GM12878 (cell line): ENCODE measurements around the gene SNAP29. TPM values are rescaled to one million over a fixed set of nuclear protein-coding genes. Genes with fewer than 3 reads are reported as not detected.

Experiments used
- ATAC-seq: fragments of 200-7000 bp; cut with Tn5 transposase; 3 replicates; pipeline ENCODE4 v1.9.1; 2020; ENCODE audit warnings: mild to moderate bottlenecking, moderate library complexity
- BruUV-seq: library from RNA; stranded (reverse); fragments of 400-500 nt; replicated peaks from 2 replicates; lab custom pipeline; 2021; lab: Mats Ljungman, UMichigan
- CTCF ChIA-PET: fragments of 300-600 bp; sonication (Branson Sonifier 250); formaldehyde crosslinking; extraction: SDS; loops from one replicate; lab custom pipeline; 2021; ENCODE audit warnings: inconsistent platforms; lab: Yijun Ruan, JAX
- POLR2A ChIA-PET: fragments of 350-600 bp; formaldehyde crosslinking; extraction: SDS; loops from one replicate; lab custom pipeline; 2021; ENCODE audit warnings: inconsistent platforms; lab: Charles Lee
- RAD21 ChIA-PET: fragments of 300-600 bp; sonication (Branson Sonifier 250); formaldehyde crosslinking; loops from one replicate; lab custom pipeline; 2023; ENCODE audit warnings: antibody characterized with exemption; ENCODE audit not compliant: unreplicated experiment; lab: Charles Lee
- SMC1A ChIA-PET: fragments of 300-600 bp; sonication (Branson Sonifier 250); formaldehyde crosslinking; loops from one replicate; lab custom pipeline; 2023; ENCODE audit not compliant: unreplicated experiment, uncharacterized antibody; lab: Charles Lee
- DNase-seq: peaks from one replicate; pipeline ENCODE4 v3.0.0-alpha.2; 2011; ENCODE audit warnings: low read depth, low spot score
- FAIRE-seq: peaks from 3 replicates; lab custom pipeline; 2011; peaks lifted over from hg19 to GRCh38; lab: Jason Lieb, UNC
- H2AFZ ChIP-seq: 2 replicates; pipeline ENCODE4 v1.6.0; 2011; ENCODE audit warnings: low read depth, low read length, control low read depth; ENCODE audit not compliant: control insufficient read depth
- H3K27ac ChIP-seq: 2 replicates; pipeline ENCODE4 v1.5.1; 2011; ENCODE audit warnings: control low read depth; ENCODE audit not compliant: control insufficient read depth, insufficient read depth
- H3K27me3 ChIP-seq, 2 experiments: replicated peaks in 1 of 2; 2 replicates each; pipeline versions ENCODE4 v1.6.0 to v1.6.1; 2011; ENCODE audit warnings: low read length in 1 of 2; ENCODE audit not compliant: control insufficient read depth in 2 of 2, insufficient read depth in 2 of 2
- H3K36me3 ChIP-seq, 2 experiments: 2 replicates each; pipeline ENCODE4 v1.5.1; 2011; ENCODE audit warnings: low read length in 1 of 2; ENCODE audit not compliant: control insufficient read depth in 2 of 2, insufficient read depth in 2 of 2
- H3K4me1 ChIP-seq: 2 replicates; pipeline ENCODE4 v1.6.1; 2011; ENCODE audit warnings: mild to moderate bottlenecking, low read length, moderate library complexity, mixed read lengths; ENCODE audit not compliant: control insufficient read depth, insufficient read depth
- H3K4me2 ChIP-seq: 2 replicates; pipeline ENCODE4 v1.6.0; 2011; ENCODE audit warnings: control low read depth; ENCODE audit not compliant: control insufficient read depth, insufficient read depth
- H3K4me3 ChIP-seq: fragments of 200-600 bp; sonication (generic); 2 replicates; pipeline ENCODE4 v1.5.1; 2016
- H3K79me2 ChIP-seq: 2 replicates; pipeline ENCODE4 v1.6.0; 2011; ENCODE audit warnings: low read length; ENCODE audit not compliant: control insufficient read depth, insufficient read depth
- H3K9ac ChIP-seq: 2 replicates; pipeline ENCODE4 v1.8.0; 2011; ENCODE audit warnings: low read length, control low read depth, mixed read lengths; ENCODE audit not compliant: control insufficient read depth, insufficient read depth
- H3K9me3 ChIP-seq: replicated peaks from 3 replicates; pipeline ENCODE4 v1.5.1; 2011; ENCODE audit warnings: mild to moderate bottlenecking, low read length; ENCODE audit not compliant: control insufficient read depth, insufficient read depth
- H4K20me1 ChIP-seq: 2 replicates; pipeline ENCODE4 v1.6.0; 2011; ENCODE audit not compliant: control insufficient read depth, insufficient read depth
- BMI1 ChIP-seq: fragments of 450-650 bp; IDR thresholded peaks from 2 replicates; pipeline ENCODE4 v1.6.1; 2016; ENCODE audit warnings: mild to moderate bottlenecking, moderate library complexity, borderline replicate concordance
- CBFB ChIP-seq: IDR thresholded peaks from 2 replicates; pipeline ENCODE4 v1.6.1; 2016; ENCODE audit warnings: antibody characterized with exemption, low read depth
- MYB ChIP-seq: fragments of 150-350 bp; IDR thresholded peaks from 2 replicates; pipeline ENCODE4 v1.6.1; 2014; ENCODE audit warnings: mild to moderate bottlenecking, low read depth, low read length, borderline replicate concordance
- NFIC ChIP-seq: IDR thresholded peaks from 2 replicates; pipeline ENCODE4 v1.6.1; 2012; ENCODE audit warnings: low read depth, mild to moderate bottlenecking, inconsistent platforms, low read length, moderate library complexity
- NFYB ChIP-seq: IDR thresholded peaks from 2 replicates; pipeline ENCODE4 v1.6.1; 2011; ENCODE audit warnings: low read depth, mild to moderate bottlenecking, low read length, improper control_type of control experiment, moderate library complexity; ENCODE audit not compliant: insufficient read depth
- NR2F1 ChIP-seq: fragments of 450-650 bp; conservative IDR thresholded peaks from 2 replicates; pipeline ENCODE4 v1.6.1; 2017; ENCODE audit warnings: mild to moderate bottlenecking
- PAX8 ChIP-seq: fragments of 450-650 bp; IDR thresholded peaks from 2 replicates; pipeline ENCODE4 v1.6.1; 2017; ENCODE audit warnings: mild to moderate bottlenecking, moderate library complexity
- SMAD5 ChIP-seq: IDR thresholded peaks from 2 replicates; pipeline ENCODE4 v1.6.1; 2016; ENCODE audit warnings: antibody characterized with exemption, low read depth
- SMC3 ChIP-seq: IDR thresholded peaks from 2 replicates; pipeline ENCODE4 v1.6.1; 2011; ENCODE audit warnings: low read length, improper control_type of control experiment, borderline replicate concordance
- SREBF2 ChIP-seq: IDR thresholded peaks from 2 replicates; pipeline ENCODE4 v1.6.1; 2012; ENCODE audit warnings: mild to moderate bottlenecking, low read length
- TARDBP ChIP-seq: IDR thresholded peaks from 2 replicates; pipeline ENCODE4 v1.6.1; 2016; ENCODE audit warnings: borderline replicate concordance
- ZNF384 ChIP-seq: IDR thresholded peaks from 2 replicates; pipeline ENCODE4 v1.6.1; 2012; ENCODE audit warnings: low read depth, mild to moderate bottlenecking, low read length, improper control_type of control experiment, borderline replicate concordance
- ZNF622 ChIP-seq: fragments of 450-650 bp; IDR thresholded peaks from 2 replicates; pipeline ENCODE4 v1.6.1; 2017; ENCODE audit warnings: mild to moderate bottlenecking, inconsistent platforms
- WGBS: methylation state at CpG from one replicate; pipeline ENCODE4 v1.1.6; 2016; ENCODE audit warnings: low lambda C conversion rate; ENCODE audit not compliant: insufficient replicate concordance, insufficient coverage; ENCODE audit errors: missing lambda C conversion rate; 5-methylcytosine and 5-hydroxymethylcytosine counted together
- in situ Hi-C: fragments of 300-500 bp; cut with MboI; formaldehyde crosslinking; loops from 9 replicates; pipeline ENCODE4 v1.14.3; 2018; ENCODE audit warnings: mixed read lengths
- intact Hi-C: fragments of 100-400 bp; cut with micrococcal nuclease; formaldehyde crosslinking; loops from one replicate; pipeline ENCODE4 v1.14.2; 2022; ENCODE audit not compliant: unreplicated experiment
- polyA plus RNA-seq, 11 experiments: library from polyadenylated mRNA; depleted of rRNA in 4 of 11; unstranded in 6 of 11; stranded (reverse) in 5 of 11; fragments of >200 nt; fragmentation: Nextera tagmentation in 4 of 11; fragmentation: Illumina TruSeq in 1 of 11; extraction: Ambion mirVana in 4 of 11; extraction: Trizol in 1 of 11; gene quantifications; 1 replicate in 1 of 11; 2 replicates in 10 of 11; pipeline versions ENCODE4 v1.2.1 to v1.2.3, GENCODE V29; 2011 to 2016; ENCODE audit warnings: inconsistent platforms in 2 of 11, missing spikeins in 2 of 11, low read depth in 1 of 11
- total RNA-seq, 4 experiments: library from RNA; depleted of rRNA in 3 of 4; stranded (reverse); fragments of >200 nt in 3 of 4; fragmentation: Illumina TruSeq in 1 of 4; extraction: Trizol in 1 of 4; gene quantifications; 2 replicates each; pipeline versions ENCODE4 v1.2.1 to v1.2.3, GENCODE V29; 2013 to 2021
- TF ChIP-seq, protein P1 (sequence below): fragments of 450-650 bp; conservative IDR thresholded peaks from 2 replicates; pipeline ENCODE4 v1.6.1; 2017; ENCODE audit warnings: mild to moderate bottlenecking, moderate library complexity
- TF ChIP-seq, protein P2 (sequence below): IDR thresholded peaks from 2 replicates; pipeline ENCODE4 v1.6.1; 2012; ENCODE audit warnings: low read length, inconsistent platforms

SNAP29 gene
- total and polyA plus RNA-seq, 10 of the 15 experiments (the other 5 are each of a cell fraction or from before 2014, with no cell fraction given): 4.7 to 45.7 (median 27.9) TPM

DNA sequence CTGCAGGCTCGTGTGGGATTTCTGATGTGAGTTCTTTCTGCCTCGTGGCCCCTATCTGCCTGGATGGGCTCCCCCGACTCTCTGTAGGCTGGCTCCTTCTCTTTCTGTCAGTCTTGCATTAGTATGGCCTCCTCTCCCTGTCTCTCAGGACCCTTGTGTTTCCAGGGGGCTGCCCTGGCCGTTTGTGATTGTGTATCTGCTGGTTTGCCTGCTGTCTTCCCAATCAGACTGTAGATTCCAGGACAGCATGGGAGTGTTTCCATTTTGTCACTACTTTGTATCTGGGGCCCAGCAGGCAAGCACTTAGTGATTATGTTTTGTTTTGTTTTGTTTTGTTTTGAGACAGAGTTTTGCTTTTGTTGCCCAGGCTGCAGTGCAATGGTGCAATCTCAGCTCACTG lies 25.6 kb downstream of the SNAP29 start:
- ChIA-PET POLR2A (no interaction called here), CTCF (interaction anchor here (0.6 kb wide), 1 partner anchor 156 kb away, joined by 3 read pairs; no protein-coding TSS in a partner anchor), RAD21 (no interaction called here), SMC1A (no interaction called here)
- H3K9me3 ChIP-seq: no peaks in the 10 kb centered on the region
- intact Hi-C loops (no loop called here), in situ Hi-C loops (no loop called here)
- peaks cover 8 to 10% of the 10 kb centered on the region in 2 experiments for H3K36me3 ChIP-seq
- H3K79me2 ChIP-seq: no peaks in the 10 kb centered on the region
- no peaks in the 10 kb centered on the region for H3K4me1 ChIP-seq
- TF ChIP-seq, protein P1, sequence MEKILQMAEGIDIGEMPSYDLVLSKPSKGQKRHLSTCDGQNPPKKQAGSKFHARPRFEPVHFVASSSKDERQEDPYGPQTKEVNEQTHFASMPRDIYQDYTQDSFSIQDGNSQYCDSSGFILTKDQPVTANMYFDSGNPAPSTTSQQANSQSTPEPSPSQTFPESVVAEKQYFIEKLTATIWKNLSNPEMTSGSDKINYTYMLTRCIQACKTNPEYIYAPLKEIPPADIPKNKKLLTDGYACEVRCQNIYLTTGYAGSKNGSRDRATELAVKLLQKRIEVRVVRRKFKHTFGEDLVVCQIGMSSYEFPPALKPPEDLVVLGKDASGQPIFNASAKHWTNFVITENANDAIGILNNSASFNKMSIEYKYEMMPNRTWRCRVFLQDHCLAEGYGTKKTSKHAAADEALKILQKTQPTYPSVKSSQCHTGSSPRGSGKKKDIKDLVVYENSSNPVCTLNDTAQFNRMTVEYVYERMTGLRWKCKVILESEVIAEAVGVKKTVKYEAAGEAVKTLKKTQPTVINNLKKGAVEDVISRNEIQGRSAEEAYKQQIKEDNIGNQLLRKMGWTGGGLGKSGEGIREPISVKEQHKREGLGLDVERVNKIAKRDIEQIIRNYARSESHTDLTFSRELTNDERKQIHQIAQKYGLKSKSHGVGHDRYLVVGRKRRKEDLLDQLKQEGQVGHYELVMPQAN: no peak
- BruUV-seq: no TSS peak
- no peak overlapping the region for H3K27ac ChIP-seq
- no peak overlapping the region for H2AFZ ChIP-seq
- WGBS: 75% methylated on average over 4 of the region's 4 CpGs
- FAIRE-seq (no peak), DNase-seq (no peak), ATAC-seq (no peak)
- no peaks in the 10 kb centered on the region for H3K27me3 ChIP-seq
- H3K9ac ChIP-seq: no peak overlapping the region
- no peaks in the 10 kb centered on the region for H4K20me1 ChIP-seq
- no peak overlapping the region for H3K4me2 ChIP-seq
- H3K4me3 ChIP-seq: no peak overlapping the region

DNA sequence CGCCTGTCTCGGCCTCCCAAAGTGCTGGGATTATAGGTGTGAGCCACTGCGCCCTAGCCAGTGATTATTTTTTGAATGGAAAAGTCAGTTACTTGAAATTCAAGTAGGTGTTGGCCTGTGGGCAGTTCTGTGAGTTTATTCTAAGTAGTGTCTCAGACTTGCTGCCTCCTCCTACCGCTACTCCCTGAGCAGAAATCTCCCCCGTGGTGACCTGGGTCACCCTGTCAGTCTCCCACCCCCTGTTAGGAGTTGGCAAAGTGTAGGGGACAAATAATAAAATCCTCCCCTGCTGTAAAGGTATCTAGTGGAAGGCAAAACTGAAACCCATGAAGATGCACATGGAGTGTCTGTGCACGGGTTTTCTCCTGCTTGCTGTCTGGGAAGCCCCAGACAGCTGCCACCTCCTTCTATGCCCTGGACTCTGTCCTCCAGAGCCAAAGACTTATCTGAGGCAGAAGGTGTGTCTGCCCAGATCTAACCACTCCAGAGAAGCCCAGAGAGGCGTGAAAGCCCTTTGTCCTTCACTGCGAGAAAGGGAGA lies 26.3 kb downstream of the SNAP29 start:
- no peak for FAIRE-seq
- RAD21 ChIA-PET: interaction anchor here (0.7 to 1.2 kb wide), 4 partner anchors 9 to 167 kb away, joined by 3 to 4 read pairs (median 3); no protein-coding TSS in a partner anchor
- no peak overlapping the region for H2AFZ ChIP-seq
- DNase-seq: no peak
- ATAC-seq: peak; percentile 56
- H3K27ac ChIP-seq: no peak overlapping the region
- H4K20me1 ChIP-seq: no peaks in the 10 kb centered on the region
- no TSS peak for BruUV-seq
- in situ Hi-C loops (no loop called here), intact Hi-C loops (no loop called here)
- H3K4me2 ChIP-seq: no peak overlapping the region
- no peaks in the 10 kb centered on the region for H3K9me3 ChIP-seq
- TF ChIP-seq PAX8 (no peak), ZNF622 (no peak), NR2F1 (no peak), SMAD5 (no peak), BMI1 (no peak), TARDBP (no peak), MYB (no peak), SREBF2 (no peak), SMC3 (no peak), NFIC (no peak), CBFB (no peak), NFYB (no peak), ZNF384 (no peak)
- TF ChIP-seq, protein P2, sequence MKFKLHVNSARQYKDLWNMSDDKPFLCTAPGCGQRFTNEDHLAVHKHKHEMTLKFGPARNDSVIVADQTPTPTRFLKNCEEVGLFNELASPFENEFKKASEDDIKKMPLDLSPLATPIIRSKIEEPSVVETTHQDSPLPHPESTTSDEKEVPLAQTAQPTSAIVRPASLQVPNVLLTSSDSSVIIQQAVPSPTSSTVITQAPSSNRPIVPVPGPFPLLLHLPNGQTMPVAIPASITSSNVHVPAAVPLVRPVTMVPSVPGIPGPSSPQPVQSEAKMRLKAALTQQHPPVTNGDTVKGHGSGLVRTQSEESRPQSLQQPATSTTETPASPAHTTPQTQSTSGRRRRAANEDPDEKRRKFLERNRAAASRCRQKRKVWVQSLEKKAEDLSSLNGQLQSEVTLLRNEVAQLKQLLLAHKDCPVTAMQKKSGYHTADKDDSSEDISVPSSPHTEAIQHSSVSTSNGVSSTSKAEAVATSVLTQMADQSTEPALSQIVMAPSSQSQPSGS: no peak
- no peaks in the 10 kb centered on the region for H3K79me2 ChIP-seq
- SMC1A ChIA-PET: interaction anchor here (1.2 to 1.6 kb wide), 4 partner anchors 36 to 135 kb away, joined by 3 to 5 read pairs (median 4); no protein-coding TSS in a partner anchor
- peaks cover 8 to 10% of the 10 kb centered on the region in 2 experiments for H3K36me3 ChIP-seq
- POLR2A ChIA-PET: no interaction called here
- CTCF ChIA-PET: interaction anchor here (0.6 to 1.7 kb wide), 8 partner anchors 8 to 156 kb away, joined by 3 to 9 read pairs (median 4); partner anchors contain the start of gene THAP7
- no peaks in the 10 kb centered on the region for H3K4me1 ChIP-seq
- H3K9ac ChIP-seq: no peak overlapping the region
- no peaks in the 10 kb centered on the region for H3K27me3 ChIP-seq
- H3K4me3 ChIP-seq: no peak overlapping the region
- WGBS: 66% methylated on average over 8 of the region's 8 CpGs
